GM19372 (cell line): Measurements from ENCODE around the gene RUNX3.
A peak's percentile ranks its signal among the peaks of the same experiment; 100 is the strongest.

Experiments used
- ATAC-seq: cut with Tn5 transposase; IDR thresholded peaks from one replicate; pipeline ENCODE4 v1.9.1; 2021; ENCODE audit warnings: mild to moderate bottlenecking, low read depth, moderate library complexity; ENCODE audit not compliant: unreplicated experiment

Gene RUNX3

GRCh38 chr1:24949331-24949881 is 19.3 kb upstream of the RUNX3 start:
- no peak for ATAC-seq

- no peak for ATAC-seq
These were observed 18.2 kb upstream of the RUNX3 start for GRCh38 chr1:24948079-24948827.

GRCh38 chr1:24946861-24947658 is 17.0 kb upstream of the RUNX3 start:
- ATAC-seq: peak; percentile 74

DNA sequence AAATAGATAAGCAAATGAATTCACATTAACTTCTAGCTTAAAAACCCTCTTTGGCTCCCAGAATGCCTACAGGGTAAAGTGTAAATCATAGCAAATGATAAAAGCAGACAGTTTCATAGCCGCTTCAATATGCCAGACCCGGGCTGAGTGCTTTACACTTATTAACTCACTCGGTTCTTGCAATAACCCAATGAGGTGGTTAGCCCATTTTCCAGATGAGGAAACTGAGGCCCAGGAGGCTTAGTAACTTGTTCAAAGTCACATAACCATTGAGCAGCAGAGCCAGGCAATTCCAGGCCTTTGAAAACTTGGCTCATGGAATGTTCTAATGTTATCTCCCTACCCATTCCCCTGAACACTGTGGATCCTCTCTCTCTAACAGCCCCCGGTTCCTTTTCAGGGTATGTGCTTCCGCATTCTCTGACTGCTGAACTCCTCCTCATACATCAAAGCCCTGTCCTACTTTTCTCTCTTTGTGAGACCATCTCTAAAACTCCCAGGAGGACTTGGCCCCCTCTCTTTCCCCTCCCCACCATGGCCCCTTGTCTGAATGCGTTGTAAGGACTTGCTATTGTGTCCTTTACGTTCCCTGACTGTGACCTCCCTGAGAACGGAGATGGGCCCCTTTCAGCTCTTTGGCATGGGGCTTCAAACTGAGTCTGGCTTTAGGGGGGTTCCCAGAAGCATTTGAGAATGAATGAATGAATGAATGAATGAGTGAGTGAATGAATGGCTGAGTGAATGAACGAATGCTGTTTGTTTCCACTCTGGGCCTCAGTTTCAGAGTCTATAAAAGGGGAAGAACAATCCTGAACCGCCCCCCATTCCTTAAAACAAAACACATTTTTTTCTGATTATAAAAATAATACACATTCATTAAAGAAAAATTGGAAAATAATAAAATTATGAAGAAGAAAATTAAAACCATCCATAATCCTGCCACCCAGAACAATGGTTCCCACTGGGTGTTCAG is 15.6 kb upstream of the RUNX3 start:
- no peak for ATAC-seq

- ATAC-seq: no peak
These were observed 14.2 kb upstream of the RUNX3 start for GRCh38 chr1:24944318-24944717.

DNA sequence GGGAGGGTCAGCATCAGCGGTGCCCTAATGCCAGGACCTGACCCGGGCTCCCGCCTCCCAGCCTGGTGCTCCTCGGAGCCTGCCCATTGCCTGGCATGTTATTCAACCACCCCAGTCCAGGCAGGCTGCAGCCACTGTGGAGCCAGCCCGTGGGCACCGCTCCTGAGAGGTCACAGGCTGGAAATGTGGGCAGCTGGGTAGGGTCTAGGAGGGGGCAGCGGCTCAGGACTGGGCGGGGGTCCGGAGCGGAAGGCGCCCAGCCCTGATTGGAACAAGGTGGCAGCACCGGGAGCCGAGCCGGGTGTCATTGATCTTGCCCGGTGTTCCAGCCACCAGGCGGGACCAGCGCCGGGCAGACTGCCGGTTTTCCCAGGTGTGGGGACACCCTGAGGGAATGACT is 12.7 kb upstream of the RUNX3 start:
- ATAC-seq: no peak

DNA sequence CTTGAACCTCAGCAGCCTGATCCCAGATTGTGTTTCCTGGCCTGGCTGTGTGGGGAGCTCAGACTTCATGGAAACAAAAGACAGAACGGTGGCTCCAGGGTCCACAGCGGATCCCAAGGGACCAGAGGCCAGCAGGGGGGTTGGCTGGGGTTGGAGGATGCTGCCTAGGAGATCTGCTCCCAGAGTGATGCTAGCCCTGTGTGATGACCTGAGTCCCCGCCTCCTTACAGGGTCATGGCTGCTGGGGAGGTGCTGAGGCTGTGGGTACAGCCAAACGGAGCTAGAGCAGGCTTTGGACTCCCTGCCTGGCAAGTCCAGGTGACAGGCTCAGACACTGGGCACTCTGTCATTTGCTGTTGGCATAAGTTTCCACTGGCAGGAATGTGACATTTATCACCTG is 11.5 kb upstream of the RUNX3 start:
- ATAC-seq: no peak

- no peak for ATAC-seq
These were observed 10.2 kb upstream of the RUNX3 start for GRCh38 chr1:24940231-24940630.

DNA sequence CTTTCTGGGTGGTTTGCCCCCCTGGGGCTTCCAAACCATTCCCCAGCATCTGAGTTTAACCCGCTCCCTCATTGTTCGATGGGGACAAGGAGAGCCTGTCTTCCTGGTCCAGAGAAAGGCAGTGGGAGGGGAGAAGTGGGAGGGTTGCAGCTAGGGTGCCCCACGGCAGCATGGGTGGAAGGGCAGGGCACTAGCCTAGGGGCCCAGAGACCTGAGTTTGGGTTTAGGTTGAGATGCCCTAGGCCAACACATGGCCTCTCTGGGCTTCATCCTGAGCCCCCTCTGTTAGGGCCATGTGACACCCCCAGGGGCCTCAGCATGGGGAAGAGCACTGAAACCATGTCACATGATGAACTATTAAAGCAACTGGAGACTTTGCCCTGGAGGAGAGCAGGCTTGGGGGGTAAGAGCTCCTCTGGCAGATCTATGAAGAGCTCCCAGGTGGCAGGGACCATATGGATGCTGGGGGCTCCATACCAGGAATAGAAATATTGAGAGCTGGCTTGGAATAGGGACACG is 9.7 kb upstream of the RUNX3 start:
- no peak for ATAC-seq

DNA sequence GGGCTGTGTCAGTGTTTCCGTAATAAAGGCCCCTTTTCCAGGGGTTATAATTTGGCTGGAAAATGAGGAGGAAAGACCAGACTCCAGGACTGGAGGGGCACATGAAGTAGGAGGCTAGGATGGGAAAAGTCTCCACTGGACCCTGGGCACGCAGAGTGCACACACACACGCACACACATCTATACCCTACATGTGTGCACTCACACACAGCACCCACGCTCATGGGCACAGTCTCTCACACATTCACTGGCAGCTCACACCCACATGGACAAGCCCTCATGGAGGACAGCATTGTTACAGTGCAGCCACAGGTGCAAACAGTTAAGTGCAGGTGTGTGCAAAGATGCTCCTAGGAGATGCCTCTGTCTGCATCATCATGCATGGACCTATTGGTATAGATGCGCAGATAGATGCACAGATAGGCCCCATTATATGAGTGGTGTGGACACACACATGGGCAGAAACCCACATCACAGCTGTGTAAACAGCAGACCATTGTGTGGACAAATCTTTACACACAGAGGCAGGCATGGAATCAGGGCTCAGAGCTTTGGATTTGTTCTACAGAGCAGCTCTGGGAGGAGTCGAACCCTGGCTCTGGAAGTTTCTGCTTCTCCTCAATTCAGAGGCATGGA is 9.1 kb upstream of the RUNX3 start:
- no peak for ATAC-seq

GRCh38 chr1:24938276-24938675 is 8.2 kb upstream of the RUNX3 start:
- no peak for ATAC-seq

DNA sequence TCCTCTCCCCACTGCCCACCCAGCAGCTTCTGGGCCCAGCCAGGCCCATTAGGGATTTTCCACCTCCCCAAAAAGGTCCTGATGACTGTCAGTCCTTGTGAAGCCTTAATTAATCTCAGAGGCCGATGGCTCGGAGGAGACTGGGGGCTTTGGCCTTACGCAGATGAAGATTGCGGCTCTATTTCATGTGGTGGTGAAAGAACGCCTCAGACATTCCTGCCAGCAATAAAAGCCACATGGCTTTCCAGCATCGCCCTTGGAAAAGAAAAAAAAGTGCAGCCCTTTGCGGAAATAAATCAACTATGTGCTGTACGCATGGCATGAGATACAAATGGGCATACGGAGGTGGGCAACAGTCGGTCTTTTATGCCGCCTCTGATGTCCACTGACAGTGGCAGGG is 6.6 kb upstream of the RUNX3 start:
- no peak for ATAC-seq

- ATAC-seq: no peak
These were observed 5.8 kb upstream of the RUNX3 start for GRCh38 chr1:24935615-24936484.

DNA sequence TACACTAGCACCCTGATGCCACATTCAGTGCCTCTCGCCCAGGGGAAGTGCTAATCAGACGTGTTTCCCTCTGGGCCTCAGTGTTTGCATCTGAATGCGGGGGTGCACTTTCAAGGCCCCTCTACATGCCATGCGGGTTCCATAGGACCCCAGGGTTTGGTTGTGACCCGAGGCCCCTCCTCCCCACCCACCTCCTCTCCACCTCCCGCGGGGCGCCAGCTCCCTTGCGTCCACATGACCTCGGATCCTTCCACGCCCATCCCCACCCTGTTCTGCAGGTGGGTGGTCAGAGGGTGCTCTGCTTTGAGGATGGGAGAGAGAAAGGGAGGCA is 5.1 kb upstream of the RUNX3 start:
- ATAC-seq: no peak

- no peak for ATAC-seq
These were observed 4.5 kb upstream of the RUNX3 start for GRCh38 chr1:24934310-24935195.

GRCh38 chr1:24933468-24933867 is 3.4 kb upstream of the RUNX3 start:
- no peak for ATAC-seq

DNA sequence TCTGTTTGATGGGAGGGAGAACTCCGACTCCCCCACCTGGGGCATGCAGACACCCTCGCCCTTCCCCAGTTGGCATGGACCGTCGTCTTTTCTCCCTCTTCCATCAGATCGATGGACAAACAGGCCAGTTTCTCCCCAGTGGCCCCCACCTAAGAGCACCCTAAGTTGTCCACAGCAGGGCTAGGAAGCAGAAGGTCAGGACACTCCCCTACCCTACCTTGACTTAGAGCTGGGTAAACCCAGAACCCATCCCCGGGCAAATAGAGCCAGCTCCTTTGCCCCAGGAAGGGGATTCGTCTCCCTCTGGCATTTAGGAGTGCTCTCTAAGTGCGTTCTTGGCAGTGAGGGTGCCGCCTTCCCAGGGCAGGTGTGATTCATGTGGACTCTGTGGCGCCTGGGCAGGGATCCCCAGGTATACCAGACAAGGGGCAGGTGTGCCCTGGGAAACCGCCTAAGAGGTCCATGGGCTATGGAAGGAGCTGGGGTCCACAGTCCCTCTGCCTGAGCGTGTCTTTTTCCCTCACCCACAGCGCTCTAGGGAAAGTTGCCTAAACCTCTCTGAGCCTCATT is 2.7 kb upstream of the RUNX3 start:
- ATAC-seq: no peak

GRCh38 chr1:24932284-24932683 is 2.2 kb upstream of the RUNX3 start:
- no peak for ATAC-seq
